H54 (cell line): ENCODE measurements around the gene ITIH5.
A peak's percentile ranks its signal among the peaks of the same experiment; 100 is the strongest.
"Not testable (repeated sequence)": the region's sequence is repeated elsewhere in the genome, so short reads cannot be mapped to it uniquely, and the experiment has no call there.

Source experiments
- DNase-seq: peaks from one replicate; pipeline ENCODE4 v3.0.0; 2011; ENCODE audit warnings: low spot score, mixed read lengths; ENCODE audit not compliant: insufficient read length
- FAIRE-seq: peaks from 3 replicates; lab custom pipeline; 2011; peaks lifted over from hg19 to GRCh38; lab: Jason Lieb, UNC
- POLR2A ChIP-seq: IDR thresholded peaks from 2 replicates; pipeline ENCODE4 v1.6.1; 2011; ENCODE audit warnings: low read depth, mild to moderate bottlenecking, low read length

Gene ITIH5

GRCh38 chr10:7700577-7701125 is 33.9 kb upstream of the ITIH5 start:
- FAIRE-seq (no peak), DNase-seq (no peak)
- no peak for TF ChIP-seq POLR2A

DNA sequence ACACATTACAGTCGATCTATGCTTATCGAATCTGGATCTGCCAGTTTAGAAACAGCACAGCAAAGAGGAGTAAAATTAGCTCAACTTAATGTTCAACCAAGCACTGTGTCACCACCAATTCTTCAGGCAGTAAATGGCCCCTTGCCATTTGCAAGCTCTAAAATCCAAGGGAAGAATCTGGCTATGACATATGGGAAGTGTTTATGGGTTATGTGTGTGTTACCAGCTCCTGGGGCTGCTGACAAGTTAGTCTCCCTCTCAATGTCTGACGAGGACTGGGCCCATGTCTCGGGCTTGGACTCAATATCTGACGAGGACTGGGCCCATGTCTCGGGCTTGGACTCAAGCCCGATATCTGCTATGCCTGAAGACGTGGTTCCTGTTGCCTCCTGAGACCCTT is 30.7 kb upstream of the ITIH5 start:
- FAIRE-seq (no peak), DNase-seq (no peak)
- TF ChIP-seq POLR2A, result no peak

DNA sequence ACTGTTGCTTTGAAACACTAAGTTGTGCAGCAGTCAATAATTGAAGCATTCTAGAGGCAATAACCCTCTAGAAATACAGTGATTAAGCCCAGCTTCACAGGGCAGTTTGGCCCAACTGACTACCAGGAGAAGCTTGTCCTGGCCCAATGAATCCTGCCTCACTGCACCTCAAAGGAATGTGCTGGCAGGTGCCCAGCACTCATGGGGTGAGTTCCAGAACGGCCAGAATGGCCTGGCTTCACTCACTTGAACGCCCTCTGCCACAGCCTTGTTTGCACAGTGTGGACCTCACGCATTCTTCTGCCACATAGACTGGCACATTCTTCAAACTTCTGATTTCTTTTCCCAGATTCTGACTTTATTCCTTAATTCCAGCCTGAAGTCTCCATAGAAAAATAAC is 29.8 kb upstream of the ITIH5 start:
- FAIRE-seq (no peak), DNase-seq (no peak)
- no peak for TF ChIP-seq POLR2A

DNA sequence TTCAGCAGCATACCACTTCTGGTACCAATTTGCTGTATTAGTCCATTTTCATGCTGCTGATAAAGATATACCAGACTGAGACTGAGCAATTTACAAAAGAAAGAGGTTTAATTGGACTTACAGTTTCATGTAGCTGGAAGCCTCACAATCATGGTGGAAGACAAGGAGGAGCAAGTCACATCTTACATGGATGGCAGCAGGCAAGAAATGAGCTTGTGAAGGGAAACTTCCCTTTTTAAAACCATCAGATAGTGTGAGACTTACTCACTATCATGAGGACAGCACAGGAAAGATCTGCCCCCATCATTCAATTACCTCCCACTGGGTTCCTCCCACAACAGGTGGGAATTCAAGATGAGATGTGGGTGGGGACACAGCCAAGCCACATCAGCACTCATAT is 26.4 kb upstream of the ITIH5 start:
- DNase-seq, FAIRE-seq: not testable (repeated sequence)

DNA sequence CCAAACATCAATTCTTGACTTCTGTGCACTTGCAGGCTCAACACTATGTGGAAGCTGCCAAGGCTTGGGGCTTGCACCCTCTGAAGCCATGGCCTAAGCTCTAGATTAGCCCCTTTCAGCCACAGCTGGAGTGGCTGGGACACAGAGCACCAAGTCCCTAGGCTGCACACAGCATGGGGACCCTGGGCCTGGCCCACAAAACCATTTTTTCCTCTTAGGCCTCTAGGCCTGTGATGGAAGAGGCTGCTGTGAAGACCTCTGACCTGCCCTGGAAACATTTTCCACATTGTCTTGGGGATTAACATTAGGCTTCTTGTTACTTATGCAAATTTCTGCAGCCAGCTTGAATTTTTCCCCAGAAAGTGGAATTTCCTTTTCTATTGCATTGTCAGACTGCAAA is 25.6 kb upstream of the ITIH5 start:
- not testable (repeated sequence) for DNase-seq, FAIRE-seq

DNA sequence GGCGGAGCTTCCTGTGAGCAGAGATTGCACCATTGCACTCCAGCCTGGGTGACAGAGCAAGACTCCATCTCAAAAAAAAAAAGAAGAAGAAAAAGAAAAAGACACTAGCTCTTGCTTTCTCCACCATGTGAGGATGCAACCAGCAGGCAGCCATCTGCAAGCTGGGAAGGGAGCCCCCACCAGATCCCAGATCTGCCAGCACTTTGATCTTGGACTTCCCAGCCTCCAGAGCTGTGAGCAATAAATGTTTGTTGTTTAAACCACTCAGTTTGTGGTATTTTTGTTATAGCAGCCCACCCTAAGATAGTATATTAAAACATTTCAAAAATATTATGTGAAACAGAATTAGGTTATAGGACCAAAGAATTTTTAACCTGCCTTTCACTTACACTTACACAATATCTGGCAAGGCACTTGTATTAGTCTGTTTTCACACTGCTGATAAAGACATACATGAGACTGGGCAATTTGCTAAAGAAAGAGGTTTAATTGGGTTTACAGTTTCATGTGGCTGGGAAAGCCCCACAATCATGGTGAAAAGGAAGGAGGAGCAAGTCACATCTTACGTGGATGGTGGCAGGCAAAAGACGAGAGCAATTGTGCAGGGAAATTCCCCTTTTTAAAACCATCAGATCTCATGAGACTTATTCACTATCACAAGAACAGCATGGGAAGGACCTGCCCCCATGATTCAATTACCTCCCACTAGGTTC is 24.3 kb upstream of the ITIH5 start:
- FAIRE-seq, result not testable (repeated sequence)

DNA sequence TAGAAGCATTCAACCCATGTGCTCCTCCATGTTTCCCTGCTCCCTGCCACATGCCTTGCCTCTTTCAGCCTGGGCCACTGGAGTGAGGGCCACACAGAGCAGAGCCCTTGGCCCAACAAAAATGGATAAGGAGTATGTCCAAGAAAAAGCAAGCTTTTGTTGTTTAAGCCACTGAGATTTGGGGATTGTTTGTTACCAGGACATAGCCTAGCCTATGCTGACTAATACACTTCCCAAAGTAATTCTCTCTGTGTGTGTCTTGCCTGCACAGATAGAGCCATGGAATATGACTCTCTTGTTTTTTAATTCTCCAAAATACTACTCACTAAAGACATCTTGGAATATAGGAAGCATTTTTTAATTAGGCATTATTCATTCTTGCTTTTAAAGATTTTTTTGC is 22.8 kb upstream of the ITIH5 start:
- no peak for TF ChIP-seq POLR2A
- no peak for FAIRE-seq

More for the DNA sequence above, 24.3 kb upstream of the ITIH5 start:
- not testable (repeated sequence) for DNase-seq

GRCh38 chr10:7687228-7687907 is 20.6 kb upstream of the ITIH5 start:
- DNase-seq, result peak; percentile 49
- TF ChIP-seq POLR2A, result no peak
- FAIRE-seq, result no peak

More for the DNA sequence above, 22.8 kb upstream of the ITIH5 start:
- DNase-seq, result no peak

GRCh38 chr10:7686351-7687171 is 19.8 kb upstream of the ITIH5 start:
- TF ChIP-seq POLR2A, result no peak
- DNase-seq, result no peak
- no peak for FAIRE-seq

DNA sequence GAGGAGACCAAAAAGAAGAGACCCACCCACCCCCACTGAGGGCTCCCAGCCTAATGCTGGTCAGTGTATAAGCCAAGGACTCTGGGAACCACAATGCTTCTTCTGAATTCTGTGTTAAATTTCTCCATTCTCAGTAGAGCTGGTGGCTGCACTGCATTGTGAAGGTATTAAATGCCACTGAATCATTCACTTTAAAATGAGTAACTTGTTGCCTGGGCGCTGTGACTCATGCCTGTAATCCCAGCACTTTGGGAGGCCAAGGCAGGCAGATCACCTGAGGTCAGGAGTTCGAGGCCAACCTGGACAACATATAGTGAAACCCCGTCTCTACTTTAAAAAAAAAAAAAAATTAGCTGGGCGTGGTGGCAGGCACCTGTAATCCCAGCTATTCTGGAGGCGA is 13.3 kb upstream of the ITIH5 start:
- not testable (repeated sequence) for FAIRE-seq

GRCh38 chr10:7679256-7679655 is 12.5 kb upstream of the ITIH5 start:
- FAIRE-seq (no peak), DNase-seq (no peak)
- no peak for TF ChIP-seq POLR2A

More for the DNA sequence above, 13.3 kb upstream of the ITIH5 start:
- DNase-seq, result not testable (repeated sequence)

GRCh38 chr10:7672341-7673134 is 5.8 kb upstream of the ITIH5 start:
- DNase-seq (no peak), FAIRE-seq (no peak)
- no peak for TF ChIP-seq POLR2A

DNA sequence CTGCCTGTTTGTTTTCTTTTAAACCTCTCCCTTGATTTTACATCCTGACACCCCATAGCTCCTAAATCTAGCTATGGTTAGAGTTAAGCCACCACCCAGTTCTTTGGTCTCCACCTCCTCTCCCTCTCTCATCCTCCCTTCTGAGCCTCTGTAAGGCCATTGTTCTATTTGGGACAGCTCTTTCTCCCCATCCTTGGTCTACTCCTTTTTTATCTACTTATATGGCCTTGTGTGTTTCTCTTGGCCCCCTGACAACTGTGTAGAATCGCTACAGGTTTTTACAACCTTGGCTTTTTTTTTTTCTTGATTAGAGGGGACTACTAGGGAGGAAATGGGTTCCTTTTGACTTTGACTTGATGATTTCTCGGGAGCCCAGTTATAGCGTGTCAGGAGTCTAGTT is 3.4 kb upstream of the ITIH5 start:
- FAIRE-seq (no peak), DNase-seq (no peak)
- no peak for TF ChIP-seq POLR2A
